ENCODE measurements around the gene RASA3.

Gene RASA3

GRCh38 chr13:113950451-113951245 is 181.8 kb downstream of the RASA3 start:
- Histone ChIP-seq H3K9ac (ENCODE audit: low read length) (no peak overlapping the region), H3K4me2 (ENCODE audit: low read depth, low read length) (no peak overlapping the region)

GRCh38 chr13:113949546-113949945 is 182.9 kb downstream of the RASA3 start:
- H3K79me2 ChIP-seq (ENCODE audit: low read length): no peaks in the 10 kb centered on the region
- no peaks in the 10 kb centered on the region for H3K9me2 ChIP-seq (replicated peaks; ENCODE audit: insufficient read depth, low read length)
- H3K4me1 ChIP-seq (ENCODE audit: low read length): no peaks in the 10 kb centered on the region
- no peak overlapping the region for H3K4me3 ChIP-seq (ENCODE audit: low read length)
- H3K4me2 ChIP-seq (ENCODE audit: low read depth, low read length): no peak overlapping the region
- H3F3A ChIP-seq (ENCODE audit: insufficient read depth, low read length): no peaks in the 10 kb centered on the region
- TF ChIP-seq EZH2phosphoT487 (IDR thresholded peaks at IDR 0.05; ENCODE audit: low read length) (no peak), CTCF (IDR thresholded peaks at IDR 0.05; ENCODE audit: low read length) (no peak), EZH2 (optimal IDR thresholded peaks at IDR 0.05; ENCODE audit: low read depth, low read length) (no peak)
- H3K27me3 ChIP-seq (replicated peaks; ENCODE audit: insufficient read depth, low read length): no peaks in the 10 kb centered on the region
- H2AFZ ChIP-seq (ENCODE audit: low read length): no peak overlapping the region
- no peak overlapping the region for H3K9ac ChIP-seq (ENCODE audit: low read length)
- H3K9me3 ChIP-seq (replicated peaks; ENCODE audit: insufficient read depth, low read length): no peaks in the 10 kb centered on the region
- H3K27ac ChIP-seq (ENCODE audit: low read length): no peak overlapping the region
- no peaks in the 10 kb centered on the region for H3K36me3 ChIP-seq (replicated peaks; ENCODE audit: insufficient read depth, low read length)
- no peak for DNase-seq
- no peaks in the 10 kb centered on the region for H4K20me1 ChIP-seq (ENCODE audit: insufficient read depth, low read length)

More at GRCh38 chr13:113950451-113951245, 181.8 kb downstream of the RASA3 start:
- no peaks in the 10 kb centered on the region for H3F3A ChIP-seq (ENCODE audit: insufficient read depth, low read length)
- no peaks in the 10 kb centered on the region for H3K79me2 ChIP-seq (ENCODE audit: low read length)
- H3K4me3 ChIP-seq (ENCODE audit: low read length): no peak overlapping the region
- no peaks in the 10 kb centered on the region for H4K20me1 ChIP-seq (ENCODE audit: insufficient read depth, low read length)
- no peak for DNase-seq
- H3K27me3 ChIP-seq (replicated peaks; ENCODE audit: insufficient read depth, low read length): no peaks in the 10 kb centered on the region
- H3K9me2 ChIP-seq (replicated peaks; ENCODE audit: insufficient read depth, low read length): no peaks in the 10 kb centered on the region
- H3K4me1 ChIP-seq (ENCODE audit: low read length): no peaks in the 10 kb centered on the region
- H2AFZ ChIP-seq (ENCODE audit: low read length): no peak overlapping the region
- TF ChIP-seq EZH2phosphoT487 (IDR thresholded peaks at IDR 0.05; ENCODE audit: low read length) (no peak), EZH2 (optimal IDR thresholded peaks at IDR 0.05; ENCODE audit: low read depth, low read length) (no peak), CTCF (IDR thresholded peaks at IDR 0.05; ENCODE audit: low read length) (no peak)
- H3K36me3 ChIP-seq (replicated peaks; ENCODE audit: insufficient read depth, low read length): no peaks in the 10 kb centered on the region
- no peaks in the 10 kb centered on the region for H3K9me3 ChIP-seq (replicated peaks; ENCODE audit: insufficient read depth, low read length)
- H3K27ac ChIP-seq (ENCODE audit: low read length): no peak overlapping the region

GRCh38 chr13:113948034-113948742 is 184.2 kb downstream of the RASA3 start:
- Histone ChIP-seq H3K27ac (ENCODE audit: low read length) (no peak overlapping the region), H2AFZ (ENCODE audit: low read length) (no peak overlapping the region), H3K9me2 (replicated peaks; ENCODE audit: insufficient read depth, low read length) (no peaks in the 10 kb centered on the region), H3K4me3 (ENCODE audit: low read length) (no peak overlapping the region), H4K20me1 (ENCODE audit: insufficient read depth, low read length) (no peaks in the 10 kb centered on the region), H3K27me3 (replicated peaks; ENCODE audit: insufficient read depth, low read length) (no peaks in the 10 kb centered on the region), H3F3A (ENCODE audit: insufficient read depth, low read length) (no peaks in the 10 kb centered on the region), H3K9me3 (replicated peaks; ENCODE audit: insufficient read depth, low read length) (no peaks in the 10 kb centered on the region), H3K9ac (ENCODE audit: low read length) (no peak overlapping the region), H3K79me2 (ENCODE audit: low read length) (no peaks in the 10 kb centered on the region), H3K4me1 (ENCODE audit: low read length) (no peaks in the 10 kb centered on the region), H3K36me3 (replicated peaks; ENCODE audit: insufficient read depth, low read length) (no peaks in the 10 kb centered on the region), H3K4me2 (ENCODE audit: low read depth, low read length) (no peak overlapping the region)
- DNase-seq: no peak
- no peak for TF ChIP-seq EZH2phosphoT487 (IDR thresholded peaks at IDR 0.05; ENCODE audit: low read length)
- TF ChIP-seq EZH2 (optimal IDR thresholded peaks at IDR 0.05; ENCODE audit: low read depth, low read length): no peak
- no peak for TF ChIP-seq CTCF (IDR thresholded peaks at IDR 0.05; ENCODE audit: low read length)

Measured in MM.1S (cell line).